GM12891 (cell line): ENCODE measurements around the gene IL13RA1.

Experiments used
- POLR2A ChIP-seq: IDR thresholded peaks from 2 replicates; pipeline ENCODE4 v1.6.1; 2011; ENCODE audit warnings: low read depth, low read length, control low read depth
- POLR2AphosphoS5 ChIP-seq: IDR thresholded peaks from 2 replicates; pipeline ENCODE4 v1.6.1; 2011; ENCODE audit warnings: low read depth, low read length, control low read depth
- POU2F2 ChIP-seq: IDR thresholded peaks from 2 replicates; pipeline ENCODE4 v1.6.1; 2011; ENCODE audit warnings: low read depth, mild to moderate bottlenecking, control low read depth, low read length, moderate library complexity
- SPI1 ChIP-seq: IDR thresholded peaks from 2 replicates; pipeline ENCODE4 v1.6.1; 2011; ENCODE audit warnings: low read depth, low read length, control low read depth
- TAF1 ChIP-seq: IDR thresholded peaks from 2 replicates; pipeline ENCODE4 v1.6.1; 2011; ENCODE audit warnings: low read depth, low read length, control low read depth

DNA sequence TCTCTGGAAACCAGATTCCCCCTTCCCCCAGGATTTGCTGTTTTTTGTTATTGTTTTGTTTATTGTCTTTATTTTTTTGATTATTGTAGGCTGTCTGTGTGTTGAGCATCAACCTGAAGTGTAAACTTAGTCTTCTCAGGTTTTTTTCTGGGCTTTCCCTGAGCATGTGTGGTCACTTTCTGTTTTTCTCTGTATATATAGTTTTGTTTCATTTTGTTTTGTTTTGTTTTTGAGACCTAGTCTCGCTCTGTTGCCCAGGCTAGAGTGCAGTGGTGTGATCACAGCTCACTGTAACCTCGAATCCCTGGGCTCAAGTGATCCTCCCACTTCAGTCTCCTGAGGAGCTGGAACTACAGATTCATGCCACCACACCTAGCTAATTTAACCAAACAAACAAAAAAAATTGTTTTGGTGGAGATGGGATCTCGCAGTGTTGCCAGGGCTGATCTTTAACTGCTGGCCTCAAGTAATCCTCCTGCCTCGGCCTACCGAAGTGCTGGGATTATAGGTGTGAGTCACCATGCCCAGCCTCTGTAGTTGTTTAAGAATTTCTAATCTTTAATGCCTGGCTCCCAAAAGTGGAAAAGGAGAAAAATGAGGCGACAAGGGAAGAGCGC, 9.1 kb downstream of the IL13RA1 start:
- no peak for TF ChIP-seq SPI1
- no peak for TF ChIP-seq POLR2A
- no peak for TF ChIP-seq POU2F2
- TF ChIP-seq TAF1 = no peak
- no peak for TF ChIP-seq POLR2AphosphoS5
